Breast epithelium (tissue), 3 donors: Measurements from ENCODE around the gene RIPOR3.

Source experiments
- POLR2A ChIP-seq: fragments of 450-650 bp; IDR thresholded peaks from one replicate; pipeline ENCODE4 v1.6.1; 2016; ENCODE audit warnings: antibody characterized with exemption, mild to moderate bottlenecking, moderate library complexity
- POLR2AphosphoS5 ChIP-seq, 3 donors: sonication (generic); formaldehyde crosslinking; IDR thresholded peaks; one replicate each; pipeline ENCODE4 v1.6.1; 2017; ENCODE audit warnings: antibody characterized with exemption in 3 of 3
- TF ChIP-seq, protein P1 (sequence below), 3 donors: fragments of 450-650 bp; IDR thresholded peaks; one replicate each; pipeline ENCODE4 v1.5.1; 2016 to 2017; ENCODE audit warnings: antibody characterized with exemption in 3 of 3, mild to moderate bottlenecking in 3 of 3, moderate library complexity in 3 of 3

DNA sequence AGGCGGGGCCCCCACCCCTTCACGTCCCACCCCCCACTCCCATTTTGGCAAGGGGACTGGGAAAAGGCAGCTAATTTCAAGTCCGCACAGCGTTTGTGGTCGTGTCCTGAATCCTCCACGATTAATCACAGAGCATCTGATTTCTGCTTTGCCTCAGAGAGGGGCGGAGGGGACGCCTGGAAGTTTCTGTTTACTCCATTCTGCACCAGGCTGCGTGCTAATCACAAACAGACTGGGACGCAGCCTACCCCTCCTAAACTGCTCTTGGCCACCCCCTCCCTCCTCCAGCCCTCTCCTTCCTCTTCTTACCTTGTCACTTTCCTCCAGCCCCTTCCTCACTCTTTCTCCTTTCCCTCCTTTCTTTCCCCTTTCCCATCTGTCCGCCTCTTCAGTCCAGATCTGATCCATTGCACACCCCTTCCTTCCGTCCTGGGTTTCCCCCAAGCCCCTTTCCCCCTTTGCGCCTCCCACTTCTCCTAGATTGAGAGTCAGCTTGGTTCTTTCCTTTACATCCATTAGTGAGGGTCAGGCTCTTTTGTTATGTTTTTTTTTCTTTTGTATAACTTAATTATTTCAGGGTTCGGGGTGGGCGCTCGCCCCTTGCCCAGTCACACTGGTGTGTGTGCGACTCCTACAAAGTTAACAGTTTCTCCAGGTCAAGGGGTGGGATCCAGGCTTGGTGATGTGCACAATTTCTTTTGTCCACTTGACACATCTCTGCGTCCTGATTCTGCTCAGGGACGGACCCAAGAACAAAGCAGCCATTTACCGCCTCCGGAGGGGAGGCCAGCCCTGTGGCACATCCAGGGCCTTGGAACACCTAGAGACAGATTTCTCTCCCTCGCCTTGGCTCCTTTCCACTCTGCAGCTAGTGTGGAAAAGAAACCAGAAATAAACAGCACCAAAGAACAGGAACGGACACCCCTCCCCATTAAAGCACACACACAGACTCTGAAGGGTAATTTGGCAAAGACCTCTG is 520 bp upstream of the RIPOR3 start:
- TF ChIP-seq, protein P1, sequence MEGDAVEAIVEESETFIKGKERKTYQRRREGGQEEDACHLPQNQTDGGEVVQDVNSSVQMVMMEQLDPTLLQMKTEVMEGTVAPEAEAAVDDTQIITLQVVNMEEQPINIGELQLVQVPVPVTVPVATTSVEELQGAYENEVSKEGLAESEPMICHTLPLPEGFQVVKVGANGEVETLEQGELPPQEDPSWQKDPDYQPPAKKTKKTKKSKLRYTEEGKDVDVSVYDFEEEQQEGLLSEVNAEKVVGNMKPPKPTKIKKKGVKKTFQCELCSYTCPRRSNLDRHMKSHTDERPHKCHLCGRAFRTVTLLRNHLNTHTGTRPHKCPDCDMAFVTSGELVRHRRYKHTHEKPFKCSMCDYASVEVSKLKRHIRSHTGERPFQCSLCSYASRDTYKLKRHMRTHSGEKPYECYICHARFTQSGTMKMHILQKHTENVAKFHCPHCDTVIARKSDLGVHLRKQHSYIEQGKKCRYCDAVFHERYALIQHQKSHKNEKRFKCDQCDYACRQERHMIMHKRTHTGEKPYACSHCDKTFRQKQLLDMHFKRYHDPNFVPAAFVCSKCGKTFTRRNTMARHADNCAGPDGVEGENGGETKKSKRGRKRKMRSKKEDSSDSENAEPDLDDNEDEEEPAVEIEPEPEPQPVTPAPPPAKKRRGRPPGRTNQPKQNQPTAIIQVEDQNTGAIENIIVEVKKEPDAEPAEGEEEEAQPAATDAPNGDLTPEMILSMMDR (IDR thresholded peaks at IDR 0.05): no peak
- no peak for TF ChIP-seq POLR2AphosphoS5 (IDR thresholded peaks at IDR 0.05)
- no peak for TF ChIP-seq POLR2A
